Stimulated activated naive B cell treated with anti-CD40 and anti-IgM and Interleukin-4, amounts not matched to agents 10 μg/mL and 1 μg/mL and 100 μg/mL, for 72 hours (primary cell): ENCODE results near the gene RSL1D1.
A peak's percentile ranks its signal among the peaks of the same experiment; 100 is the strongest.
"Not testable (repeated sequence)": the region's sequence is repeated elsewhere in the genome, so short reads cannot be mapped to it uniquely, and the experiment has no call there.

Experiments used
- ATAC-seq, 2 donors: fragments of 150-1000 bp; cut with Tn5 transposase; replicated peaks; 2 replicates each; pipeline ENCODE4 v1.10.0; 2021; ENCODE audit warnings: moderate library complexity in 1 of 2
- DNase-seq: peaks from one replicate; pipeline ENCODE4 v3.0.0; 2021
- H3K27ac Mint-ChIP-seq: one replicate; pipeline ENCODE4 v1.8.0; 2022; ENCODE audit warnings: mild to moderate bottlenecking, mixed read lengths
- H3K27me3 Mint-ChIP-seq, 2 donors: one replicate each; pipeline ENCODE4 v1.8.0; 2022; ENCODE audit warnings: mixed read lengths in 2 of 2
- H3K36me3 Mint-ChIP-seq, 2 donors: one replicate each; pipeline ENCODE4 v1.8.0; 2022; ENCODE audit warnings: mixed read lengths in 2 of 2, mild to moderate bottlenecking in 1 of 2
- H3K4me1 Mint-ChIP-seq, 2 donors: one replicate each; pipeline ENCODE4 v1.8.0; 2022; ENCODE audit warnings: mixed read lengths in 2 of 2, mild to moderate bottlenecking in 1 of 2
- H3K4me3 Mint-ChIP-seq, 2 donors: one replicate each; pipeline ENCODE4 v1.8.0; 2022; ENCODE audit warnings: mild to moderate bottlenecking in 2 of 2, mixed read lengths in 2 of 2, moderate library complexity in 1 of 2
- H3K9me3 Mint-ChIP-seq, 2 donors: one replicate each; pipeline ENCODE4 v1.8.0; 2022; ENCODE audit warnings: mixed read lengths in 2 of 2, mild to moderate bottlenecking in 1 of 2

The RSL1D1 gene

DNA sequence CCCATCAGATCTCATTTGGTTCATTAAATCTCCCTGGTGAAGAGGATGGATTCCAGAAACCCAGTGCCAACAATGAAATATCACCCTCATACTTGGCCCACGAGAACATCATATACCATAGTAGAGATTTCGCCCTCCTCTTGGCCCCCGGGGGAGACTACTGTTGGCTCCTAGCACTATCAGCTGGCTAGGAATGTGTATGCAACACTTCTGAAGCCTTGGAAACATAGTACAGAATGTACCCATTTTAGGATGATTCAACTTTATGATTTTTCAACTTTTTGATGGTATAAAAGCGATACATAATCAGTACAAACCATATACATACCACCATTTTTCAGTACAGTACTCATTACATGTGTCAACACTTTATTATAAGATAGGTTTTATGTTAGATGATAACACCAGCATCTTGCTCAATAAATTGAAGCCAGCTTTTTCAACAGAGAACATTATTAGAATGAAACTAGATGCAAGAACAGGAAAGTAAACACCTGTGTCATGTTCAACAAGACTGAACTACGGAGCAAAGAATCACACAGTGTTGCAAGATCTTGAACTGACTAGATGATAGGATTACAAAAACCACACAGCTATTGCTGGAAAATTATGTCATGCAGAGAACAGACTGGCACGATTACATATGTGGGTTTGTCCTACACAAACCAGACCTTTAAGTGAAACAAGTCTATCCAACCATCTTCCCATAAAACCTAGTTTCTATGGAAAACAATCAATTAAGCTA is 17.2 kb downstream of the RSL1D1 start:
- H3K4me3 Mint-ChIP-seq: no peak overlapping the region
- no peak for DNase-seq
- peak overlapping the region; percentile 5 for H3K27ac Mint-ChIP-seq

GRCh38 chr16:11828696-11829095 is 22.6 kb downstream of the RSL1D1 start:
- no peak for ATAC-seq
- no peak overlapping the region for H3K4me3 Mint-ChIP-seq
- DNase-seq: no peak
- H3K9me3 Mint-ChIP-seq: no peaks in the 10 kb centered on the region
- no peaks in the 10 kb centered on the region for H3K27me3 Mint-ChIP-seq
- H3K27ac Mint-ChIP-seq: no peak overlapping the region
- H3K4me1 Mint-ChIP-seq: no peaks in the 10 kb centered on the region
- no peaks in the 10 kb centered on the region for H3K36me3 Mint-ChIP-seq

More for the DNA sequence above, 17.2 kb downstream of the RSL1D1 start:
- Mint-ChIP-seq H3K27me3 (no peaks in the 10 kb centered on the region), H3K9me3 (no peaks in the 10 kb centered on the region), H3K36me3 (peaks cover 17 to 24% of the 10 kb centered on the region in 2 donors), H3K4me1 (peaks cover 2 to 6% of the 10 kb centered on the region in 2 donors)
- no peak for ATAC-seq

- not testable (repeated sequence) for DNase-seq, ATAC-seq, H3K36me3 Mint-ChIP-seq, H3K4me1 Mint-ChIP-seq, H3K27me3 Mint-ChIP-seq, H3K4me3 Mint-ChIP-seq, H3K9me3 Mint-ChIP-seq, H3K27ac Mint-ChIP-seq
These were observed 25.7 kb downstream of the RSL1D1 start for GRCh38 chr16:11825520-11826165.

GRCh38 chr16:11824362-11824761 is 27.0 kb downstream of the RSL1D1 start:
- Mint-ChIP-seq H3K36me3 (no peaks in the 10 kb centered on the region), H3K27ac (no peak overlapping the region), H3K4me3 (no peak overlapping the region), H3K9me3 (no peaks in the 10 kb centered on the region), H3K27me3 (no peaks in the 10 kb centered on the region), H3K4me1 (no peaks in the 10 kb centered on the region)
- ATAC-seq: no peak
- no peak for DNase-seq

GRCh38 chr16:11823645-11824044 is 27.7 kb downstream of the RSL1D1 start:
- H3K4me1 Mint-ChIP-seq, H3K27me3 Mint-ChIP-seq, ATAC-seq, DNase-seq, H3K4me3 Mint-ChIP-seq, H3K36me3 Mint-ChIP-seq, H3K27ac Mint-ChIP-seq, H3K9me3 Mint-ChIP-seq: not testable (repeated sequence)

DNA sequence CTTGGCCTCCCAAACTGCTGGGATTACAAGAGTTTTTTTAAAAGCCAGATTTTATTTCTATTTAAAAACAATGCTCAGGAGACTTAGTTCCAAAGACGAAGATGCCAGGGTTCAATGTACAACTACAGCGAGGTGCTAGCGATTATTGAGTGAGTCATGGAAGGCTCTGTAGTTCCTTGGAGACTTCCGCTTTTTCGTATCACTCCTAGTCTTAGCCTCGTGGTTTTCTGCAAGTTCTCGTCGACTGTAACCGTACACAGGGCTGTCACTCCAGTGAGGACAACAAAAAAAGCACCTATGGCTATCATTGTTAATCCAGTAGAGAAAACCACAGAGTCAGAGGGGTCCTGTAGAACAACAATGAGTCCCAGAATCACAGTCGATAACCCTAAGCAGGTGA is 31.5 kb downstream of the RSL1D1 start:
- Mint-ChIP-seq H3K9me3 (no peaks in the 10 kb centered on the region), H3K36me3 (no peaks in the 10 kb centered on the region), H3K4me3 (no peak overlapping the region), H3K4me1 (no peaks in the 10 kb centered on the region), H3K27ac (no peak overlapping the region), H3K27me3 (no peaks in the 10 kb centered on the region)
- DNase-seq: no peak
- ATAC-seq: peak; percentile 65 to 68

GRCh38 chr16:11818970-11819369 is 32.4 kb downstream of the RSL1D1 start:
- not testable (repeated sequence) for H3K27ac Mint-ChIP-seq, H3K4me3 Mint-ChIP-seq, ATAC-seq

DNA sequence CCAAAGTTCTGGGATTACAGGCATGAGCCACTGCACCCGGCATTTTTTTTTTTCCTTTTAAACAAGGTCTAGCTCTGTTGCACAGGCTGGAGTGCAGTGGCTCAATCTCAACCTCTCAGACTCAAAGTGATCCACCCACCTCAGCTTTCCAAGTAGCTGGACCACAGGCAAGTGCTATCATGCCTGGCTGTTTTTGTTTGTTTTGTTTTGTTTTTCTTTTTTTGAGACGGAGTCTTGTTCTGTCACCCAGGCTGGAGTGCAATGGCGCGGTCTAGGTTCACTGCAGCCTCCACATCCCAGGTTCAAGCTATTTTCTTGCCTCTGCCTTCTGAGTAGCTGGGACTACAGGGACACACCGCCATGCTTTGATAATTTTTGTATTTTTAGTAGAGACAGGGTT is 35.2 kb downstream of the RSL1D1 start:
- Mint-ChIP-seq H3K27me3 (no peaks in the 10 kb centered on the region), H3K9me3 (no peaks in the 10 kb centered on the region), H3K27ac (no peak overlapping the region), H3K4me1 (peaks cover 0 to 1% of the 10 kb centered on the region in 2 donors), H3K36me3 (no peaks in the 10 kb centered on the region), H3K4me3 (no peak overlapping the region)
- no peak for DNase-seq
- ATAC-seq: no peak

More at GRCh38 chr16:11818970-11819369, 32.4 kb downstream of the RSL1D1 start:
- not testable (repeated sequence) for H3K27me3 Mint-ChIP-seq, H3K4me1 Mint-ChIP-seq, DNase-seq, H3K36me3 Mint-ChIP-seq, H3K9me3 Mint-ChIP-seq

DNA sequence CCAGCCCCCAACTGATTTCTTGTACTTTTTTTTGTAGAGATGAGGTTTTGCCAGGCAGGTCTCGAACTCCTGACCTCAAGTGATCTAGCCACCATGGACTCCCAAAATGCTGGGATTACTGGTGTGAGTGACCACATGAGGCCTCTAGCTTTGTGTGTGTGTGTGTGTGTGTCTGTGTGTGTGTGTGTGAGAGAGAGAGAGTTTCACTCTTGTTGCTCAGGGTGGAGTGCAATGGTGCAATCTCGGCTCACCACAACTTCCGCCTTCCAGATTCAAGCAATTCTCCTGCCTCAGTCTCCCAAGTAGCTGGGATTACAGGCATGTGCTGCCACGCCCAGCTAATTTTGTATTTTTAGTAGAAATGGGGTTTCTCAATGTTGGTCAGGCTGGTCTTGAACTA is 36.5 kb downstream of the RSL1D1 start:
- DNase-seq, ATAC-seq, H3K36me3 Mint-ChIP-seq, H3K27ac Mint-ChIP-seq, H3K9me3 Mint-ChIP-seq, H3K4me3 Mint-ChIP-seq, H3K4me1 Mint-ChIP-seq, H3K27me3 Mint-ChIP-seq: not testable (repeated sequence)

DNA sequence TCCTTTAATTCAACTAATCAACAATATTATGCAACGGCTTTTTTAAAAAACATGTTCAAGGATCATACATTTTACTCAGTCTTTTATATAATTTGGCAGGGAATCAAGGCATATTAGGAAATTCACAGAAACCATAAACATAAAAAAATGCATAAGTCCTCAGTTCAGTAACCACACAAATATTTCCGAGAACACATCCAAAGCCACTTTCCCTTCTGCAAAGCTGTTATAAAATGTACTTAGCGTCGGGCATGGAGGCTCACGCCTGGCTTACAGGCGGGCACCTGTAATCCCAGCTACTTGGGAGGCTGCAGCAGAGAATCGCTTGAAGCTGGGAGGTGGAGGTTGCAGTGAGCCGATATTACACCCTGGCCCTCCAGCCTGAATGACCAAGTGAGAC is 44.6 kb downstream of the RSL1D1 start:
- H3K27me3 Mint-ChIP-seq: no peaks in the 10 kb centered on the region
- H3K9me3 Mint-ChIP-seq: peaks cover 4 to 5% of the 10 kb centered on the region in 2 donors
- H3K4me1 Mint-ChIP-seq: peaks cover 9 to 10% of the 10 kb centered on the region in 2 donors
- H3K4me3 Mint-ChIP-seq: no peak overlapping the region
- peaks cover 0 to 3% of the 10 kb centered on the region in 2 donors for H3K36me3 Mint-ChIP-seq
- no peak overlapping the region for H3K27ac Mint-ChIP-seq
- ATAC-seq (no peak), DNase-seq (no peak)

GRCh38 chr16:11805556-11805955 is 45.8 kb downstream of the RSL1D1 start:
- Mint-ChIP-seq H3K4me3 (no peak overlapping the region), H3K36me3 (peaks cover under 1 to 7% of the 10 kb centered on the region in 2 donors), H3K9me3 (peaks cover 4 to 5% of the 10 kb centered on the region in 2 donors), H3K27me3 (no peaks in the 10 kb centered on the region), H3K4me1 (peaks cover 13 to 16% of the 10 kb centered on the region in 2 donors), H3K27ac (no peak overlapping the region)
- DNase-seq (no peak), ATAC-seq (no peak)

- ATAC-seq (no peak), DNase-seq (no peak)
- Mint-ChIP-seq H3K36me3 (peaks cover 10 to 16% of the 10 kb centered on the region in 2 donors), H3K27me3 (no peaks in the 10 kb centered on the region), H3K4me3 (no peak overlapping the region), H3K27ac (peak overlapping the region; percentile 25), H3K9me3 (no peaks in the 10 kb centered on the region), H3K4me1 (peaks cover 33 to 39% of the 10 kb centered on the region in 2 donors)
These were observed 49.8 kb downstream of the RSL1D1 start for GRCh38 chr16:11801481-11802021.

GRCh38 chr16:11800382-11800718 is 51.0 kb downstream of the RSL1D1 start:
- peak overlapping the region; percentile 89 to 93 for H3K4me3 Mint-ChIP-seq
- no peak for DNase-seq
- peak overlapping the region; percentile 82 for H3K27ac Mint-ChIP-seq
- peaks cover 16 to 18% of the 10 kb centered on the region in 2 donors for H3K36me3 Mint-ChIP-seq
- H3K27me3 Mint-ChIP-seq: no peaks in the 10 kb centered on the region
- H3K4me1 Mint-ChIP-seq: peaks cover 37 to 49% of the 10 kb centered on the region in 2 donors
- H3K9me3 Mint-ChIP-seq: no peaks in the 10 kb centered on the region
- ATAC-seq: no peak

- no peaks in the 10 kb centered on the region for H3K27me3 Mint-ChIP-seq
These were observed 51.6 kb downstream of the RSL1D1 start for GRCh38 chr16:11799509-11800381.

More at GRCh38 chr16:11799509-11800381, 51.6 kb downstream of the RSL1D1 start:
- Mint-ChIP-seq H3K4me1 (peaks cover 41 to 55% of the 10 kb centered on the region in 2 donors), H3K9me3 (no peaks in the 10 kb centered on the region), H3K4me3 (peak overlapping the region; percentile 89 to 93), H3K36me3 (peaks cover 22% of the 10 kb centered on the region in 2 donors), H3K27ac (peak overlapping the region; percentile 82)
- ATAC-seq (no peak), DNase-seq (no peak)
